ENCODE data around the gene NANOS1.

The NANOS1 gene

GRCh38 chr10:118993214-118993613, 36.3 kb upstream of the NANOS1 start:
- H3K36me3 Mint-ChIP-seq (ENCODE audit: low read depth): no peaks in the 10 kb centered on the region
- peaks cover 16% of the 10 kb centered on the region for H3K9me3 Mint-ChIP-seq

GRCh38 chr10:118994321-118994720, 35.2 kb upstream of the NANOS1 start:
- TF ChIP-seq CTCF (IDR thresholded peaks at IDR 0.05; ENCODE audit: unreplicated experiment in 3 of 3): no peak
- Mint-ChIP-seq H3K9me3 (peaks cover 10% of the 10 kb centered on the region), H3K27me3 (ENCODE audit: low read depth) (peaks cover 15% of the 10 kb centered on the region), H3K36me3 (ENCODE audit: low read depth) (no peaks in the 10 kb centered on the region), H3K4me1 (peaks cover 6% of the 10 kb centered on the region), H3K4me3 (no peak overlapping the region), H3K27ac (no peak overlapping the region)

More at GRCh38 chr10:118993214-118993613, 36.3 kb upstream of the NANOS1 start:
- H3K4me3 Mint-ChIP-seq: no peak overlapping the region
- TF ChIP-seq CTCF (IDR thresholded peaks at IDR 0.05; ENCODE audit: unreplicated experiment in 3 of 3): no peak
- peaks cover 15% of the 10 kb centered on the region for H3K27me3 Mint-ChIP-seq (ENCODE audit: low read depth)
- H3K27ac Mint-ChIP-seq: no peak overlapping the region
- peaks cover 6% of the 10 kb centered on the region for H3K4me1 Mint-ChIP-seq

- Mint-ChIP-seq H3K27ac (no peak overlapping the region), H3K4me3 (no peak overlapping the region), H3K27me3 (ENCODE audit: low read depth) (peaks cover 15% of the 10 kb centered on the region), H3K9me3 (peaks cover 9% of the 10 kb centered on the region), H3K4me1 (peaks cover 7% of the 10 kb centered on the region), H3K36me3 (ENCODE audit: low read depth) (no peaks in the 10 kb centered on the region)
- no peak for TF ChIP-seq CTCF (IDR thresholded peaks at IDR 0.05; ENCODE audit: unreplicated experiment in 3 of 3)
Measured at GRCh38 chr10:118995739-118996138, 33.8 kb upstream of the NANOS1 start.

- H3K4me3 Mint-ChIP-seq: no peak overlapping the region
- peaks cover 11% of the 10 kb centered on the region for H3K9me3 Mint-ChIP-seq
- peaks cover 12% of the 10 kb centered on the region for H3K4me1 Mint-ChIP-seq
- peaks cover 15% of the 10 kb centered on the region for H3K27me3 Mint-ChIP-seq (ENCODE audit: low read depth)
- TF ChIP-seq CTCF (IDR thresholded peaks at IDR 0.05; ENCODE audit: unreplicated experiment in 3 of 3): no peak
- no peaks in the 10 kb centered on the region for H3K36me3 Mint-ChIP-seq (ENCODE audit: low read depth)
- no peak overlapping the region for H3K27ac Mint-ChIP-seq
Measured at GRCh38 chr10:118997379-118997778, 32.1 kb upstream of the NANOS1 start.

- Mint-ChIP-seq H3K4me3 (no peak overlapping the region), H3K9me3 (peaks cover 11% of the 10 kb centered on the region), H3K36me3 (ENCODE audit: low read depth) (no peaks in the 10 kb centered on the region), H3K27me3 (ENCODE audit: low read depth) (peaks cover 11% of the 10 kb centered on the region), H3K4me1 (peaks cover 15% of the 10 kb centered on the region), H3K27ac (no peak overlapping the region)
- TF ChIP-seq CTCF (IDR thresholded peaks at IDR 0.05; ENCODE audit: unreplicated experiment in 3 of 3): no peak
Measured at GRCh38 chr10:118998183-118998582, 31.3 kb upstream of the NANOS1 start.

- peaks cover 36% of the 10 kb centered on the region for H3K4me1 Mint-ChIP-seq
- TF ChIP-seq CTCF (IDR thresholded peaks at IDR 0.05; ENCODE audit: unreplicated experiment in 3 of 3): no peak
- H3K27ac Mint-ChIP-seq: no peak overlapping the region
- H3K4me3 Mint-ChIP-seq: peak overlapping the region in 1 of 3 experiments; percentile 67
- peaks cover 20% of the 10 kb centered on the region for H3K27me3 Mint-ChIP-seq (ENCODE audit: low read depth)
- H3K9me3 Mint-ChIP-seq: peaks cover 9% of the 10 kb centered on the region
- no peaks in the 10 kb centered on the region for H3K36me3 Mint-ChIP-seq (ENCODE audit: low read depth)
Measured at GRCh38 chr10:119001717-119002500, 27.6 kb upstream of the NANOS1 start.
